IPS-20b (cell line): ENCODE data around the gene SEMA6A.

ENCODE experiments used
- H3K27ac ChIP-seq: one replicate; pipeline ENCODE4 v1.5.1; 2013; ENCODE audit warnings: low read length
- H3K27me3 ChIP-seq: 2 replicates; pipeline ENCODE4 v1.6.1; 2013; ENCODE audit warnings: mild to moderate bottlenecking, low read length, inconsistent platforms; ENCODE audit not compliant: insufficient read depth
- H3K36me3 ChIP-seq: 2 replicates; pipeline ENCODE4 v1.6.1; 2013; ENCODE audit warnings: low read depth, mild to moderate bottlenecking, inconsistent platforms, low read length, moderate library complexity; ENCODE audit not compliant: insufficient read depth
- H3K4me1 ChIP-seq: 2 replicates; pipeline ENCODE4 v1.6.1; 2013; ENCODE audit warnings: mild to moderate bottlenecking, control low read depth, inconsistent platforms, low read length, moderate library complexity; ENCODE audit not compliant: insufficient read depth
- H3K4me3 ChIP-seq: 2 replicates; pipeline ENCODE4 v1.5.1; 2013; ENCODE audit warnings: mild to moderate bottlenecking, low read length, inconsistent platforms
- H3K9ac ChIP-seq: 2 replicates; pipeline ENCODE4 v1.6.1; 2013; ENCODE audit warnings: low read depth, mild to moderate bottlenecking, inconsistent platforms, low read length, moderate library complexity
- H3K9me3 ChIP-seq: 2 replicates; pipeline ENCODE4 v1.6.1; 2013; ENCODE audit warnings: mild to moderate bottlenecking, low read depth, low read length, inconsistent platforms; ENCODE audit not compliant: insufficient read depth

The SEMA6A gene

GRCh38 chr5:116423141-116423540 lies 151.5 kb downstream of the SEMA6A start:
- no peaks in the 10 kb centered on the region for H3K36me3 ChIP-seq
- H3K4me1 ChIP-seq, result no peaks in the 10 kb centered on the region
- no peak overlapping the region for H3K9ac ChIP-seq
- no peak overlapping the region for H3K27ac ChIP-seq
- no peaks in the 10 kb centered on the region for H3K9me3 ChIP-seq
- no peaks in the 10 kb centered on the region for H3K27me3 ChIP-seq
- H3K4me3 ChIP-seq, result no peak overlapping the region

GRCh38 chr5:116421080-116421629 lies 153.5 kb downstream of the SEMA6A start:
- Histone ChIP-seq H3K9ac (no peak overlapping the region), H3K36me3 (no peaks in the 10 kb centered on the region), H3K27ac (no peak overlapping the region), H3K4me3 (no peak overlapping the region), H3K4me1 (no peaks in the 10 kb centered on the region), H3K27me3 (no peaks in the 10 kb centered on the region), H3K9me3 (no peaks in the 10 kb centered on the region)

- Histone ChIP-seq H3K9me3 (no peaks in the 10 kb centered on the region), H3K4me1 (no peaks in the 10 kb centered on the region), H3K9ac (no peak overlapping the region), H3K27ac (no peak overlapping the region), H3K4me3 (no peak overlapping the region), H3K36me3 (no peaks in the 10 kb centered on the region), H3K27me3 (no peaks in the 10 kb centered on the region)
These were observed 154.1 kb downstream of the SEMA6A start for GRCh38 chr5:116420540-116420939.

- Histone ChIP-seq H3K27me3 (no peaks in the 10 kb centered on the region), H3K27ac (no peak overlapping the region), H3K36me3 (no peaks in the 10 kb centered on the region), H3K9me3 (no peaks in the 10 kb centered on the region), H3K4me1 (no peaks in the 10 kb centered on the region), H3K9ac (no peak overlapping the region), H3K4me3 (no peak overlapping the region)
These were observed 155.4 kb downstream of the SEMA6A start for GRCh38 chr5:116419258-116419657.

DNA sequence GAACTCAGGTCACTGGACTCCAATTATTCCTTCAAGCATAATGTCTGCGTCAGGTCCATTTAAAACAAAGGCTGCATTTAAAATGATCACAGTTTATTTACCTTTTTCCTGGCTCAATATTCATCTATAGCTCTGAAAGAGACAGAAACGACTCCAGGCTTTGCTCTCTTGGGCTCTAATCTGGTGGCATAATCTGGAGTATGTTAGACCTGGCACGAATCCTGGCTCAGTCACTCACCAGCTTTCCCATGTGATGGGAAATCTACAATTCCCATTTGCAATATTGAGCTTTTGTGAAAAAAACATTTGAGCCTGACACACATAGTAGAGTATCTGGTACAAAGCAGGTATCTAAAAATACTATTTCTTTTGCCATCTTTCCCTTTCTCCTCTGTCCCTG lies 155.8 kb downstream of the SEMA6A start:
- Histone ChIP-seq H3K4me3 (no peak overlapping the region), H3K4me1 (no peaks in the 10 kb centered on the region), H3K9ac (no peak overlapping the region), H3K27me3 (no peaks in the 10 kb centered on the region), H3K36me3 (no peaks in the 10 kb centered on the region), H3K9me3 (no peaks in the 10 kb centered on the region), H3K27ac (no peak overlapping the region)

- H3K4me3 ChIP-seq, result no peak overlapping the region
- no peaks in the 10 kb centered on the region for H3K9me3 ChIP-seq
- H3K4me1 ChIP-seq, result no peaks in the 10 kb centered on the region
- H3K27ac ChIP-seq, result no peak overlapping the region
- H3K27me3 ChIP-seq, result no peaks in the 10 kb centered on the region
- H3K36me3 ChIP-seq, result no peaks in the 10 kb centered on the region
- H3K9ac ChIP-seq, result no peak overlapping the region
These were observed 156.6 kb downstream of the SEMA6A start for GRCh38 chr5:116418016-116418415.

DNA sequence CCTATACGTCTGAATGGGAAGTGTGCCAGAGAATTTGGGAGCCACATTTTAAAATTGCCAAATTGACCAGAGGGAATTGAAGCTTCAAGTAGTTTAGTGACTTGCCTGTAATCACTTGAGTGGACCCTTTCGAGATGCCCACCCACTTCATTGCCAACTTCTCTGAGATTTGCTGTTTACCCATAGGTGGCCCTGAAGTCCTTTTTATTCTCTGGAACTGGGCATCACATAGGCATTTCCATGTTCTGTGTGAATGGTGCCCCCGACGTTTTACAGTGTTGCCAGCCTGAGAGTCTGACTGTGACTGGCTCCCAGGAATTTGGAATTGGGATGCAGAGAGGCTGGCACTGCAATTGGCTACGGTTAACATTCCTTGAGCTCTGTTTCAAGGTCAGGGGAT lies 158.6 kb downstream of the SEMA6A start:
- Histone ChIP-seq H3K27ac (no peak overlapping the region), H3K4me3 (no peak overlapping the region), H3K27me3 (no peaks in the 10 kb centered on the region), H3K9ac (no peak overlapping the region), H3K36me3 (no peaks in the 10 kb centered on the region), H3K4me1 (no peaks in the 10 kb centered on the region), H3K9me3 (no peaks in the 10 kb centered on the region)

DNA sequence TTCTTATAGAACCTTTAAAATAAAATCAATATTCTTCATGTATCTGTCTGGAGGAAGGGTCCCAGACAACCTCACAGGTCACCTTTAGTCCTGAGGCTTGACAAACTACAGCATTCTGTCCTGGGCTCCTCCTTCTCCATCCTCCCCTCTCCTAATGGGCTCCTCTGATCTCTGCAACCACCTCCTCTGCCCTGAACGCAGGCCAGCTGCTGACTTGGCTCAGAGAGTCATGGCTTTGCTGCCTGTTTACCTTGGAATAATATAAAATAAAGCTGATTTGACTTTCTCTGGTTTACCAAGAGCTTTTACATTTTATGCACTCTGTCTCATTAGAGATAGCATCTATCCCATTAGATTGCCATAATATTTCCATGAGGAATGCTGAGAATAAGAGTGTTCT lies 159.4 kb downstream of the SEMA6A start:
- Histone ChIP-seq H3K36me3 (no peaks in the 10 kb centered on the region), H3K4me1 (no peaks in the 10 kb centered on the region), H3K27ac (no peak overlapping the region), H3K27me3 (no peaks in the 10 kb centered on the region), H3K9me3 (no peaks in the 10 kb centered on the region), H3K9ac (no peak overlapping the region), H3K4me3 (no peak overlapping the region)

GRCh38 chr5:116411101-116411571 lies 163.5 kb downstream of the SEMA6A start:
- H3K4me3 ChIP-seq, result no peak overlapping the region
- H3K9ac ChIP-seq, result no peak overlapping the region
- no peak overlapping the region for H3K27ac ChIP-seq
- H3K4me1 ChIP-seq, result no peaks in the 10 kb centered on the region
- no peaks in the 10 kb centered on the region for H3K9me3 ChIP-seq
- H3K27me3 ChIP-seq, result no peaks in the 10 kb centered on the region
- no peaks in the 10 kb centered on the region for H3K36me3 ChIP-seq

- H3K27me3 ChIP-seq, result no peaks in the 10 kb centered on the region
- no peaks in the 10 kb centered on the region for H3K9me3 ChIP-seq
- H3K4me1 ChIP-seq, result no peaks in the 10 kb centered on the region
- no peak overlapping the region for H3K9ac ChIP-seq
- no peak overlapping the region for H3K27ac ChIP-seq
- H3K4me3 ChIP-seq, result no peak overlapping the region
- H3K36me3 ChIP-seq, result no peaks in the 10 kb centered on the region
These were observed 164.2 kb downstream of the SEMA6A start for GRCh38 chr5:116410336-116410890.

GRCh38 chr5:116409591-116410296 lies 164.9 kb downstream of the SEMA6A start:
- H3K4me1 ChIP-seq, result no peaks in the 10 kb centered on the region
- H3K27me3 ChIP-seq, result no peaks in the 10 kb centered on the region
- H3K9me3 ChIP-seq, result no peaks in the 10 kb centered on the region
- no peaks in the 10 kb centered on the region for H3K36me3 ChIP-seq
- H3K27ac ChIP-seq, result no peak overlapping the region
- no peak overlapping the region for H3K9ac ChIP-seq
- H3K4me3 ChIP-seq, result no peak overlapping the region

DNA sequence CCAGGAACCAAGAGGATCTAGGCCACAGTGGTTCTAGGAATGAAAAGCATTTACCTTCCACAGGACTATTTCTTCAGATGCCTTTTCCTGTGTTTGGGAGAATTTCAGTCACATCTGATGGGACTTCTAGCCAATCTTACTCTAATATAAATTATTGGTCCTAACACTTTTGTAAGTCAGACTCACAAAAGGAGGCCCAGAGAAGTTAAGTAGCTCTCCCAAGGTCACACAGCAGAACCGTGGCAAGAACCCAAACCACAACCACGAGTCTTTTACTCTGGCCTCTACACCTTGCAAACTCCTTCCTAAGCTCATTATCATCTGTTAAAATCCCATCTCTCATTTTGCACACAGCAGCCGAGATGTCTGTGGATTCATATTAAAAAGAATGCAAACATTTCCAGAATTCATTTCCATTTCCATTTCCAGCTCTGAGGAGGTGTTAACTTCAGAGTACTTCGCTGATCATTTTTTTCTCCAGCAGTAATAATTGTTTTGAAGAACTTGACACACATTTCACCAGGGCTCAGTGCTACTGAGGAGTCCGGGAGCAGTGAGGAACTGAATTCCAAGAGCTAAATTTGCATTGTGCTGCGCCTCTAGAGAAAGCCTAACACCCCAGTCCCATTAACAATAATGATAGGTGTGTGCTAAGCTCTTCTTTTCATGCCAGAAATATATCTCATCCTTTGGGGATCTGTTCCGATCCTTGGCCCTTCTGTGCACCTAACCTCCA lies 168.1 kb downstream of the SEMA6A start:
- no peak overlapping the region for H3K9ac ChIP-seq
- no peak overlapping the region for H3K27ac ChIP-seq
- H3K27me3 ChIP-seq, result no peaks in the 10 kb centered on the region
- H3K4me1 ChIP-seq, result no peaks in the 10 kb centered on the region
- H3K4me3 ChIP-seq, result no peak overlapping the region
- H3K9me3 ChIP-seq, result no peaks in the 10 kb centered on the region
- H3K36me3 ChIP-seq, result no peaks in the 10 kb centered on the region
